Panc1 (cell line): ENCODE measurements around the gene PRIMPOL. TPM values are rescaled to one million over a fixed set of nuclear protein-coding genes. Genes with fewer than 3 reads are reported as not detected.

Experiments
- ATAC-seq: fragments of 200-7000 bp; cut with Tn5 transposase; 2 replicates; pipeline ENCODE4 v1.9.1; 2020; ENCODE audit warnings: mild to moderate bottlenecking, moderate library complexity
- BruUV-seq: library from RNA; stranded (reverse); fragments of 400-500 nt; replicated peaks from 2 replicates; lab custom pipeline; 2021; lab: Mats Ljungman, UMichigan
- CTCF ChIA-PET: fragments of 300-600 bp; sonication (Branson Sonifier 250); formaldehyde crosslinking; loops from one replicate; lab custom pipeline; 2022; ENCODE audit warnings: antibody characterized with exemption; lab: Charles Lee
- POLR2A ChIA-PET: fragments of 300-600 bp; sonication (Branson Sonifier 250); formaldehyde crosslinking; loops from one replicate; lab custom pipeline; 2022; ENCODE audit warnings: antibody characterized with exemption; lab: Charles Lee
- DNase-seq: peaks from one replicate; pipeline ENCODE4 v3.0.0-alpha.2; 2010; ENCODE audit warnings: low read depth, low spot score
- H3K27ac ChIP-seq: 2 replicates; pipeline ENCODE4 v1.5.1; 2011; ENCODE audit warnings: mild to moderate bottlenecking, low read length, inconsistent platforms
- H3K27me3 ChIP-seq: fragments of 200-500 bp; sonication (Bioruptor generic); 2 replicates; pipeline ENCODE4 v1.6.0; 2014; ENCODE audit warnings: low read length, inconsistent platforms; ENCODE audit not compliant: control insufficient read depth, insufficient read depth
- H3K36me3 ChIP-seq: fragments of 200-500 bp; sonication (Bioruptor generic); 2 replicates; pipeline ENCODE4 v1.5.1; 2014; ENCODE audit warnings: inconsistent platforms, mild to moderate bottlenecking, low read length, moderate library complexity; ENCODE audit not compliant: control insufficient read depth, insufficient read depth
- H3K4me1 ChIP-seq: 2 replicates; pipeline ENCODE4 v1.5.1; 2011; ENCODE audit warnings: inconsistent platforms, mild to moderate bottlenecking, low read length, moderate library complexity; ENCODE audit not compliant: control insufficient read depth, insufficient read depth
- H3K4me3 ChIP-seq, 2 experiments: 2 replicates each; pipeline ENCODE4 v1.5.1; 2011 to 2012; ENCODE audit warnings: low read depth in 2 of 2, low read length in 2 of 2, mild to moderate bottlenecking in 2 of 2, inconsistent platforms in 1 of 2, moderate library complexity in 1 of 2
- H3K9me3 ChIP-seq: fragments of 200-500 bp; sonication (Bioruptor generic); 2 replicates; pipeline ENCODE4 v1.5.1; 2014; ENCODE audit warnings: low read depth, mild to moderate bottlenecking, inconsistent platforms, low read length, moderate library complexity; ENCODE audit not compliant: control insufficient read depth, insufficient read depth
- CTCF ChIP-seq: fragments of 450-650 bp; IDR thresholded peaks from 2 replicates; pipeline ENCODE4 v1.5.1; 2017; ENCODE audit warnings: mild to moderate bottlenecking
- POLR2AphosphoS5 ChIP-seq: IDR thresholded peaks from 2 replicates; pipeline ENCODE4 v1.6.1; 2012; ENCODE audit warnings: mild to moderate bottlenecking, low read depth, low read length, moderate library complexity
- REST ChIP-seq, 2 experiments: IDR thresholded peaks; 2 replicates each; pipeline ENCODE4 v1.6.1; 2011 to 2012; ENCODE audit warnings: low read depth in 2 of 2, control low read depth in 1 of 2, low read length in 1 of 2, mild to moderate bottlenecking in 1 of 2, moderate library complexity in 1 of 2; ENCODE audit not compliant: insufficient read depth in 1 of 2
- SIN3A ChIP-seq: IDR thresholded peaks from 2 replicates; pipeline ENCODE4 v1.6.1; 2012; ENCODE audit warnings: low read depth, mild to moderate bottlenecking, low read length, moderate library complexity, borderline replicate concordance; ENCODE audit not compliant: insufficient read depth
- TCF7L2 ChIP-seq: IDR thresholded peaks from 2 replicates; pipeline ENCODE4 v1.6.1; 2011; ENCODE audit warnings: mild to moderate bottlenecking, low read depth, low read length, inconsistent platforms
- in situ Hi-C: cut with HindIII; loops from 2 replicates; pipeline ENCODE4 v1.10.0; 2016; ENCODE audit warnings: low sequenced_read_pairs, low pct_unique_long_range_greater_than_20kb
- intact Hi-C: fragments of 100-400 bp; cut with micrococcal nuclease; formaldehyde crosslinking; loops from one replicate; pipeline ENCODE4 v1.10.0; 2022; ENCODE audit not compliant: unreplicated experiment
- total RNA-seq: library from RNA; stranded (reverse); gene quantifications from one replicate; pipeline ENCODE4 v1.2.1, GENCODE V29; 2021; ENCODE audit not compliant: unreplicated experiment

PRIMPOL gene
- total RNA-seq, 1 experiment from 2014 or later, result 11.7 TPM

- no peaks in the 10 kb centered on the region for H3K9me3 ChIP-seq
- no peak for TF ChIP-seq REST (IDR thresholded peaks at IDR 0.05; ENCODE audit: insufficient read depth in 1 of 2, low read depth in 2 of 2, low read length in 1 of 2)
- no peak for TF ChIP-seq CTCF
- TF ChIP-seq TCF7L2, result no peak
- TF ChIP-seq POLR2AphosphoS5, result no peak
- TF ChIP-seq SIN3A, result no peak
- H3K27ac ChIP-seq, result no peak overlapping the region
- H3K4me3 ChIP-seq, result no peak overlapping the region
- intact Hi-C loops, result no loop called here
- DNase-seq (no peak), ATAC-seq (no peak)
- POLR2A ChIA-PET, result no interaction called here
- no TSS peak for BruUV-seq
- CTCF ChIA-PET, result no interaction called here
- in situ Hi-C loops, result no loop called here
- no peaks in the 10 kb centered on the region for H3K36me3 ChIP-seq
- no peaks in the 10 kb centered on the region for H3K27me3 ChIP-seq
- H3K4me1 ChIP-seq, result no peaks in the 10 kb centered on the region
Observed at GRCh38 chr4:184680698-184681097, 31.2 kb downstream of the PRIMPOL start.

GRCh38 chr4:184681916-184682315 is 32.4 kb downstream of the PRIMPOL start:
- ATAC-seq (no peak), DNase-seq (no peak)
- Histone ChIP-seq H3K4me1 (no peaks in the 10 kb centered on the region), H3K36me3 (no peaks in the 10 kb centered on the region), H3K9me3 (no peaks in the 10 kb centered on the region), H3K4me3 (no peak overlapping the region), H3K27me3 (no peaks in the 10 kb centered on the region), H3K27ac (no peak overlapping the region)
- POLR2A ChIA-PET, result no interaction called here
- TF ChIP-seq POLR2AphosphoS5 (no peak), CTCF (no peak), SIN3A (no peak), TCF7L2 (no peak), REST (IDR thresholded peaks at IDR 0.05; ENCODE audit: insufficient read depth in 1 of 2, low read depth in 2 of 2, low read length in 1 of 2) (no peak)
- in situ Hi-C loops, result no loop called here
- CTCF ChIA-PET, result no interaction called here
- intact Hi-C loops, result no loop called here
- no TSS peak for BruUV-seq
